NCI-H2107 (cell line): ENCODE data around the gene LRRC4.

Experiments used
- DNase-seq: peaks from one replicate; lab custom pipeline; 2025; lab: John Stamatoyannopoulos, UW

Gene LRRC4

DNA sequence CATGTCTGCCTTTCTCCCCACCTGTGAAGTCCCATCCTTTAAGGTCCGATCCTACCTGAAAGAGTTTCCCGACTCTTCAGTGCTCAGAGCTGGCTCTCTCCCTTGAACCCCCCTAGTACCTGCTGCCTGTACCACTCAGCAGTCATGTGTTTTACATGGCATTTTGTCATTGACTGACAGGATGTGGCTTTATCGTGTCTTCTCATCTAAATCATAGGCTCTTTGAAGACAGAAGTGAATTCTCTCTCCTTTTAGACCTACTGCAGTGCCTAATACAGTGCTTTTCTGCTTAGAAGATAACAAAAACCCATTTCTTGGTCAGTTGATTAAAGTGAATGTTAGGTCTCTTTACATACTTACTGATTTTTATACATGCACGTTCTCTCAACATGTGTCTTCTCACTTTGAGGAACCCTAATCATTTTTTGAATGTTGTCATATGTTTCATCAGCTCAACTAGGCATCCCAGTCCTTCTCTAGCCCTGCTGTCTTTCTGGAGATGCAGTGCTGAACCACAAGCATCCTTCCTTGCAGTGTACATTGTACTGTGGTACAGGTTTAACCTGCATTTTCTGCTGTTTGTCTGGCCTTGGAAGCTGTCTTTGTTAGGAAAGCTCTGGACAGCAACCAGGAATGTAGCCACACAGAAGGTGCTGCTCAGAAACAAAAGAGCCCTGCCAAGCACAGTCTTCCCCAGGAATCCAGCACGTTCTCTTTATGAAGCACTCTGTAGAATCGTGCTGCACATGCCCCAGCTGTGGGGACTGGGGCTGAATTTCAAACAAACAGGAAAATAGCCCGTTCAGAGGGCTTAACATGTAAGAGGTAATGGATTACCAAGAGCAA lies 28.1 kb upstream of the LRRC4 start:
- no peak for DNase-seq

- no peak for DNase-seq
Measured at GRCh38 chr7:128057909-128058308, 26.7 kb upstream of the LRRC4 start.

- no peak for DNase-seq
Measured at GRCh38 chr7:128056901-128057300, 25.7 kb upstream of the LRRC4 start.

GRCh38 chr7:128055637-128056036 lies 24.4 kb upstream of the LRRC4 start:
- DNase-seq: no peak

DNA sequence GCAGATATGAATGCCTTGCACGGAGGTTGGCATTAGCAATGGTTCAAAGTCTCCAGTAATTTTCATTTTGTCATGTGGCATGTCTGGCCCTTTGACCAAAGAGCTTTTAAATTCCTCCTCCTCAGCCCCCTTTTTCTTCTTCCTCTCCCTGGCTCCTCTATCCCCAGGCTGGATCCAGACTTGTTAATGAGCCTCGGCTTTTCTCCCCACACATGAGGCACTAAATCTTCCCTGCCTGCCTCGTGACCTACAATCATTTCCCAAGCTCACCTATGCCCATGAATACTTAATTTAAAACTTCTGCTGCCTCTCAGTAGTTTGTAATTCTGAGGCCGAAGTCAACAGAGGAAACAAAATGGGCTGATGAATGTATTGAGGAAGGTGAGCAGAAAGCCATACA lies 23.3 kb upstream of the LRRC4 start:
- no peak for DNase-seq

DNA sequence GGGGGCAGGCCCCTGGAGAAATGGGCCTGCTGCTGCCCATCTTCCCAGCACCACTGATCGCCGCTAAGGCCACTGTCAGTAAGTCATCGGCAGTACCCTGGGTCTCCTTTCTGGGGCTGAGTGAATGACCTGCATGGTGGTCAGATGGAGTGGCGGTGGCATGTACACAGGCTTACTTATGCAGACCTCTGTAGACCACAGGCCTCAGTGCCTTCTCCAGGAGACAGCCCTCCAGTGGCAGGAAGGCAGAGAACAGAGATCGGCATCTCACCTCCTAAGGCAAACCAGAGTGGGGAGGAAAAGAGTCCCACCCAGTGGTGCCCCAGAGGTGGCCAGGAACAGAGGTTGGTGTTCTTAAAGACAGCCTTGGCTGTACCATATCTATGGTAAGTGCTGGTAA lies 22.8 kb upstream of the LRRC4 start:
- no peak for DNase-seq

- DNase-seq: no peak
Measured at GRCh38 chr7:128053023-128053422, 21.8 kb upstream of the LRRC4 start.

GRCh38 chr7:128052404-128052803 lies 21.2 kb upstream of the LRRC4 start:
- no peak for DNase-seq

GRCh38 chr7:128045766-128046165 lies 14.5 kb upstream of the LRRC4 start:
- no peak for DNase-seq

DNA sequence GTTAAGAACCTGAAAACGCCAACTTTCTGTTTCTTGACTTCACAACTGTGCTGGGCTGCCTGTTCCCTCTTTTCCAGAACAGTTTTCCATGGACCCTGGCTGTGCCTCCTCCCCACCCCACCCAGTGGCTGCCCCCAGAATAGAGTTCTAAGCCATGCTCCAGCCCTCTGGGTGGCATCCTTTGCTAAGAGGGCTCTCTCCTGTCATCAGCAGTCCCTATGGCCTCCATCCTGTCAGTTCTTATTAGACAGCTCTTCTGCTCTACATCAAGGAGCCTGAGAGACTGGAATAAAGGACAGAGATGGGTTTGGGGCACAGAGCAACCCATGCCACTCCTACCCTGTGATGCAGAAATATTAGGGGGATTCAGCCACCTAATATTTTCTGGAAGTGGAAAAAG lies 13.9 kb upstream of the LRRC4 start:
- no peak for DNase-seq

DNA sequence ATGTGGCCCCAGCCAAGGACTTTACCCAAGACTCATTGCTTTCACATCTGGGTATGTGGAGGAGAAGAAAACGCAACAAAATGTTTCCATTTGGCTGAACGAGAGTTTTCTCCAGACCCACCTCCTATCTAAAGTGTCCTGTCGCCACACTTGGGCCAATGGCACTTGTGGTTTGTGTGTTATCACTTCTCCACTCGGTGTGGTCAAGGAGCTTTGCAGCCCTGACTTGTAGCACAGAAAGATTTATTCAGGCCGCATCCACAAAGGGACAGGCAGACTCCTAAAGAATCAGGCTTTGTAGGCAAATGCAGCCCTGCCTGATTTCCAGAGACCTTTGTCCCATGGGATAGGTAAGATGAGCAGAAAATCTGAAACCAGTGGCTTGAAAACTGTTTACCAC lies 12.8 kb upstream of the LRRC4 start:
- no peak for DNase-seq

DNA sequence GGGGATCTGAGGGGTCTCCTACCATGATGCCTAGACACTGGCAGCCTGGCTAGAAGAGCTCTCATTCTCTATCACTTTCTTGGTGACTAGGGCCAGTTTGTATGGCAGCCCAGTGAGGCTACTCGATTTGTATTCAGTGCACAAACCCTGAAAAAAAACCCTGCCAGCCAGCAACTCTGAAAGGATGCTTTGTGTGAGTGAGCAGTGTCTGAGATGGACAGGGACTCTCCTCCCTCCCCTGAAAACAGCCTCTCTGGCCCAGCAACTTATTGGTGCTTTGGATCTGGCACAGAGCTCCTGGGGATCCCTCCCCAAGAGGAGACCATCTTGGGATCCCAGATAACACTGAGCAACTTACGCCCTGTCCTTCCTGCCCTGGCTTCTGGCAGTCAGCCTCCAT lies 10.8 kb upstream of the LRRC4 start:
- DNase-seq: no peak

DNA sequence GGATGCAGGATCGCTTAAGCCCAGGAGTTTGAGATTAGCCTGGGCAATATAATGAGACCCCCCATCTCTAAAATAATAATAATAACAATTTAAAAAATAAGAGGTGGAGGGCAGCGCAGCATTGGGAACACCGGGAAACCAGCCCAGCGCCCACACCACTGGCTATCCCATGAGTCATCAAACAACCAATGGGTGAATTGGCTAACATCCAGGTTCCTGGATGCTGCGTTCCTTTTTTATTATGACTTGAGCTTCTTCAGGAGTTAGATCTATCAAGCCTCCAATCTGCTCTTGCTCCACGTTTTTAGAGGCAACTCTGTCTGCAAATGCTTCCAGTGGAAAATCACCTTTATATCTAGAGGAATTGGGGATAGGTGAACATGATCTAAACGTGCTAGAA lies 10.0 kb upstream of the LRRC4 start:
- DNase-seq: no peak

DNA sequence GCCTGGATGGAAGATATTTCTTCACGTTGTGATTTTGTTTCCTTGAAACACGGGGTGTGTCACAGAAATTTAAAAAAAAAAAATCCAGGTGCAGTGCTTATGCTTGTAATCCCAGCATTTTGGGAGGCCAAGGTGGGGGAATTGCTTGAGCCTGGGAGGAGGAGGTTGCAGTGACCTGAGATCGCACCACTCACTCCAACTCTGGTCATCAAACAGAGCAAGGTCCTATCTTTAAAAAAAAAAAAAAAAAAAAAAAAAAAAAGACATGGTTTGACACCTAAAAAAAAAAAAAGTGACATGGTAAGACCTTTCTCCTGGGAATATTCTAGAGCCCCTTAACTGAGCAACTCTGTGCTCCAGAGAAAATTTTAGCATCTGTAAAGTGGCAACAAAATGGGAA lies 9.0 kb upstream of the LRRC4 start:
- DNase-seq: no peak

DNA sequence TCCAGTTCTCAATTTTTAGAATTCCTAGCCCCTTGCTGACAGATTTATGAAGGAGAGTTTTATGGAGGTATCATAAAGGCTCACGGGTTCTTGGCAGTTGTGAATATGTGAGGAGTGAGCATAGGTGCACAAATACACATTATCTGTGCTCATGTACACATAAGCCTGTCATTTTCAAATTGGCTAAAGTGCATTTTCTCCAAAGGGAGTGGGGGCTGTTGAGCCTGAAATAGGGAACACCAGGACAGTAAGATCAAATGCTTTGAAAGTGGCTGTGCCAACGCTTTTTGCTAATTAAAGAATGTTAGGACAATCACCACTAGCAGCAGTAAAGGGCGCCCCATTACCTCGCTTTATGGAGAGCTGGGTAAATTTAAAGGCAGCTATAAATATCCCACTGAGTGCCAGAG lies 8.3 kb upstream of the LRRC4 start:
- DNase-seq: no peak

DNA sequence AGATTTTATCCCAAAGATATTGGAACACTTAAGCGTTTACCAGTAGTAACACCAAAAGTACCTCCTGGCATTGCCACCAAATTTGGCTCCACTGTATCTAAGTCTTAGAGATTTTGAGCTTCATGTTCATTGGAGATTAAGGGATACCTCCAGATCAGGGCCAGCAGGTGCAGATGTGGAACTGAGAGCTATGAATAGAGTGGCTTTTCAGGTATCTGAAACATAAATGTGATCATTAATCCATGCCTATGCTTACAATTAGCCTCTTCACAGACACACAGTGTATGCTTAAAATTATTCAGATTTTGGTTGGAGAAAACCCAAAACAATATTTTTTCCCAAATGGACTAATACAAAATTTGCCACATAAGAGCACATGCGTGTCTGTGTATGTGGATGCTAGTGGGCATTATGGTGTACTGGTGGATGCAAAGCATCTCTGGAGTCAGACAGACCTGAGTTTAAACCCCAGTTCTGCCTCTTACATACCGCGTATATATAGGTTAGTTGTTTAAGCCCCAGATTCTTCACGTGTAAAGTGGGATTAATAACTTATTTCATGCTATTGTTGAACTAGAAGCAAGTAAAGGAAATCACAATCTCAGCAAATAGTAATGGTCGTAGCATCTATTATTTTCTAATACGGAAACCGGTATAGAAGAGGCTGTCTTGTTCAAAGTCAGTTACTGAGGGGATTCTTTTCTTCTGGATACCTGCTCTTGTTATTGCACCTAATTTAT lies 6.8 kb upstream of the LRRC4 start:
- no peak for DNase-seq

- DNase-seq: no peak
Measured at GRCh38 chr7:128037081-128037480, 5.8 kb upstream of the LRRC4 start.

DNA sequence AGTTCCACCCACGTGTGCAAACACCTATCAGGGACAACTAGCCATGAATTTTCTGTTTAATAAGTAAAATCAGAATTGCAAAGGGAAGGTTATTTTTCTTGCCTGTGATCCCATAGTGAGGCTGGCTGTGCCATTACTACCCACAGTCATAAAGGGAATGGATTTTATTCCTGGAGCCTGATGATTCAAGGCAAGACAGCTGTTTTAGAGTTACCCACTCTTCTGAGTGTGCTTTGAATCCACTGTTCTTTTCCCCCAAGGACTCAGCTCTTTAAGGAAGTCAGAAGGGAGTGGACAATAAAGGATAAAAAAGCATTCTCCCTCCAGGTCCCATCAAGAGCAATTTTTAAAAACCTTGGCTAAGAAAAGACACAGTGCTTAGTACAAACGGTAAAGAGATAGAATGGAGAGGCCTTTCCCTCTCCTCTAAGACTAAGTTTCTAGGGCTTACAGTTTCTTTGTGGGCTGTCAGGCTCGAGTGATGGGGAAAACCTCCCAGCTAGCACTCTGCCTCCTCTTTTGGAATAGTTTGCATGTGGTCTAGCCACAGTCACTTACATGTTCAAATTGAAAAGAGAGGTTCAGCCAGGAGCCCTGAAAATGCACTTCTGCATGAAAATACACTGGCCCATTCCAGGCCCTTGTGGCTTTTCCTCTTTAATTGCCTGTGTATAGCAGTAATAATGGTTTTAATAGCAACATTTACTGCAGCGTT lies 5.1 kb upstream of the LRRC4 start:
- no peak for DNase-seq

DNA sequence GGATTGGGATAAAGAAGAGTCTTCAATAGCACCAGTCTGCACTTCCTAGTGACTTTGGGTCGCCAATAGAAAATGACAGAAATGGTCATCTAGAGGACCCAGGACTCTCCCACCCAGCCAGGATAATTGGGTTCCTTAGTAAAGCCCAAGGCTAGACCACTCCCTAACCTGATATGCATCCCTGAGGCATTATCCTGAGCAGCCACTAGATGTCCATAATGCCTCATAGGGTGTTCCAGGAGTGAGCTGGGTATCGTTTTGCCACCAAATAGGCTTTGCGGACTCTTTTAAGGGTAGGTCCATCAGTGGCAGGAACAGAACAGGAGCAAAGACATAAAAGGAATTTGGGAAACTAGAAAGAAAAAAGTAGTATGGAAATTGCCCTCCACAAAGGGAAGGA lies 4.5 kb upstream of the LRRC4 start:
- DNase-seq: no peak

GRCh38 chr7:128034825-128035224 lies 3.6 kb upstream of the LRRC4 start:
- no peak for DNase-seq

DNA sequence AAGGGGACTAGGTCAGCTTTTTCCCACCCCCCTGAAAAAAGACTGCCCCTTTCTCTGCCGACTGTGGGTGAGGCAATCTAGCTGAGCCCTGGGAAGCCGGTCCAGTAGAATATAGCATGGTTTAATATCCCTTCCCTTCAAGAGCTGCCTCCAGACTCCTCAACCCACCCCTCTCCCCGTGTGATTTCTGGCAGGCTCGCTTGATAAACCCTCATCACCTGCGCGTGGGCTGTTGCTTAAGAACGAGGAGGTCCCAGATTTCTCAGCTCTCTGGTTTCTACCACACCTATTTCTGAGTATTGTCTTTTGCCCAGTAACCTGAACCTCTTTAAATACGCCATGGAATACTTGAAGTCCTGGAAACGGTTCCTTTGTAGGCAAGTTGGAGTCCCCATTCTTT lies 2.0 kb upstream of the LRRC4 start:
- no peak for DNase-seq

GRCh38 chr7:128032605-128033235 lies 1.5 kb upstream of the LRRC4 start:
- DNase-seq: no peak
